ENCODE data around the gene SPC24.
"Not testable (repeated sequence)": the region's sequence is repeated elsewhere in the genome, so short reads cannot be mapped to it uniquely, and the experiment has no call there.

SPC24 gene

DNA sequence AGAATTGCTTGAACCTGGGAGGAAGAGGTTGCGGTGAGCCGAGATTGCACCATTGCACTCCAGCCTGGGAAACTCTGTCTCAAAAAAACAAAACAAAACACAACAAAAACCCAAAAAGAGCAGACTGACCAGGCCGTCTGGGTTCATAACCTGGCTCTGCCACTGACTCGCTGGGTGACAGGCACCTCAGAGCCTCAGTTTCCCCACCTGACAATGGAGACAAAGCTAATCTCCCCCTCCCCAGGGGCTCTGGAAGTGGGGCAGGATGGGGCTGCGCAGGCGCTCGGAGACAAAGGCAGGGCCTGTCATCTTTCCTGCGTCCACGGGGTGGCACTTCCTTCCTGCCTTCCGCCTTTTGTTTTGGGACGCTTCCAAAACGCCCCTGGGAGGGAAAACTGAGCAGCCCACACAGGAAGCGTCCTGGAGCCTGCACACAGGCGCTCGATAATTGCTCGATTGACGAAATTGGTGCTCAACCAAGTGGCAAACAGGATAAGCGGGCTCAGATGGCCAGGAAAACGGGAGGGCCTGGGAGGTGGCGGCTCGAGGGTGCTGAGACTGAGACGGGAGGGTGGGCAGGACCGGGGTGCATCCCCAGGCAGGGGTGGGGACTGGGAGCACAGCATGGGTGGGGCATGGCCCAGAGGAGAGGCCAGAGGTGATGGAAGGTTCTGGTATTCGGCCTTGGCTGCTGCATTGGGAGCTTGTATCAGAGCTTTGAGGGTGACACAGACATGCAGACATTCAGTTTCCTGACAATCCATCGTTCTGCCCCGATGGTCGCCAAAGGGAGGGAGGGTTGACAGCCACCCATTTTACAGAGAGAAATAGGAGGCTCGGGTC, 17.8 kb downstream of the SPC24 start:
- in situ Hi-C loops (cut with MboI; ENCODE audit: low pct_unique_long_range_greater_than_20kb, low sequenced_read_pairs) = no loop called here
- DNase-seq = peak; percentile 81

DNA sequence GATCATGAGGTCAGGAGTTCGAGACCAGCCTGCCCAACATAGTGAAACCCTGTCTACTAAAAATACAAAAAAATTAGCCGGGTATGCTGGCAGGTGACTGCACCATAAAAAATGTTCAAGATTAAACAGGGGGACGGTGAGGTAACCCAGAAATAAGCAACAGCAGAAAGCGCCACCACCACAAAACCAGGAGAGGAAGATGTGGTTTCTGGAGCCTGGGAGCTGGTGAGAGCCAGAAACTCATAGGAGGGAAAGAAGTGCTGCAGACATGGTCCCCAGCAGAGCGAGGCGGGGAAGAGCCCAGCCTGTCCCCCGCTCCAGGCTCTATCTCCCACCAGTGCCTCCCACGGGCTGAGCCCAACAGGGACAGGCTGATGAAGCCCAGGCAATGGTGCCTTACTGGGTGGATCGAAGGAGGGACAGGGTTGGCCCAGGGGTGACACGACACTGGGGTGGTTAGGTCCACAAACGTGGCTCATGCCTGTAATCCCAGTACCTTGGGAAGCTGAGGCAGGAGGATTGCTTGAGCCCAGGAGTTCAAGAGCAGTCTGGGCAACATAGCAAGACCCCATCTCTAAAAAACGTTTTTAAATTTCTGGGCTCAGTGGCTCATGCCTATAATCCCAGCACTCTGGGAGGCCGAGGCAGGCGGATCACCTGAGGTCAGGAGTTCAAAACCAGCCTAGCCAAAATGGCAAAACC, 19.0 kb downstream of the SPC24 start:
- in situ Hi-C loops (cut with MboI; ENCODE audit: low pct_unique_long_range_greater_than_20kb, low sequenced_read_pairs) = no loop called here

DNA sequence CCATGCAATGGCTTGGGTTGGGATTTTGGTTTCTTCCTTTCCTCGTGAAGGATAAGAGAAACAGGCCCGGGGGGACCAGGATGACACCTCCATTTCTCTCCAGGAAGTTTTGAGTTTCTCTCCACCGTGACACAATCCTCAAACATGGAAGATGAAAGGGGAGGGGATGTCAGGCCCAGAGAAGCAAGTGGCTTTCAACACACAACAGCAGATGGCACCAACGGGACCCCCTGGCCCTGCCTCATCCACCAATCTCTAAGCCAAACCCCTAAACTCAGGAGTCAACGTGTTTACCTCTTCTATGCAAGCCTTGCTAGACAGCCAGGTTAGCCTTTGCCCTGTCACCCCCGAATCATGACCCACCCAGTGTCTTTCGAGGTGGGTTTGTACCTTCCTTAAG, 24.1 kb downstream of the SPC24 start:
- in situ Hi-C loops (cut with MboI; ENCODE audit: low pct_unique_long_range_greater_than_20kb, low sequenced_read_pairs) = no loop called here
- no peak for DNase-seq

More for the DNA sequence above, 19.0 kb downstream of the SPC24 start:
- no peak for DNase-seq

DNA sequence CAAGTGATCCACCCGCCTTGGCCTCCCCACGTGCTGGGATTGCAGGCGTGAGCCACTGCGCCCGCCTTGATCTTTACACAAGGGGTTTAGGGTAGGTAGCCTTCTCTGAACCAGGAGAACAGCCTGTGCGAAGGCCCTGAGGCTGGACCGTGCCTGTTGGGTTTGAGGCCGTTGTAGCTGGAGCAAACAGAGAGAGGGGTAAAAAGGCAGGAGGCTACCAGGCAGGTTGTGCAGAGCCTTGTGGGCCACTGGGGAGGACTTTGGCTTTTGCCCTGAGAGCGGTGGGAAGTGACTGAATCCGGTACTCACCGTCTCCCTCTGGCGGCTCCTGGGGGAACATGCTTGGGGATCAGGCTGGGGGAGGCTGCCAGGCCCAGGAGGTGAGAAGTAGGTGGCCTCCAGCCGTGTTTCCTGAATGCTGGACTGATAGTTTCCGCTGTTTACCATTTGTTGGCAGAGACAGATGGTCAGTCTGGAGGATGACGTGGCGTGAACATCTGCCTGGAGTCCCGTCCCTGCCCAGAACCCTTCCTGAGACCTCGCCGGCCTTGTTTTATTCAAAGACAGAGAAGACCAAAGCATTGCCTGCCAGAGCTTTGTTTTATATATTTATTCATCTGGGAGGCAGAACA, 24.6 kb downstream of the SPC24 start:
- in situ Hi-C loops (cut with MboI; ENCODE audit: low pct_unique_long_range_greater_than_20kb, low sequenced_read_pairs) = no loop called here
- DNase-seq = peak; percentile 85

DNA sequence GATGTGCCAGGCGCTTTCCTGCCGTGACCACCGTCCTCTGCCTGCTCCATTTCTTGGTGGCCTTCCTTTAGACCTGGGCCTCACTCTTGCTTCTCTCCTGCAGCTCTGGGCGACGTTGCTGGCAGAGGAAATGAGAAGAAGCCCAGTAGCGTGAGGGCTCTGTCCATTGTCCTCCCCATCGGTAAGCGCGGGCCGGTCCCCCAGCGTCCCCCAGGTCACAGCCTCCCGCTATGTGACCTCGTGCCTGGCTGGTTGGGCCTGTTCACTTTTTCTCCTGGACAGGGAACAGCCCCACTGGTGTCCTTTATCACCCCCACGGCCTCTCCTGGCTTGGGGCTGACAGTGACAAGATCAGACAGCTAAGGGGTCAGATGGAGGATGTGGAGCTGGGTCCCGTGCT, 27.7 kb downstream of the SPC24 start:
- DNase-seq = no peak
- in situ Hi-C loops (cut with MboI; ENCODE audit: low pct_unique_long_range_greater_than_20kb, low sequenced_read_pairs) = loop anchor here (10.0 kb wide), 1 partner anchor 93 kb away; no protein-coding TSS in a partner anchor

DNA sequence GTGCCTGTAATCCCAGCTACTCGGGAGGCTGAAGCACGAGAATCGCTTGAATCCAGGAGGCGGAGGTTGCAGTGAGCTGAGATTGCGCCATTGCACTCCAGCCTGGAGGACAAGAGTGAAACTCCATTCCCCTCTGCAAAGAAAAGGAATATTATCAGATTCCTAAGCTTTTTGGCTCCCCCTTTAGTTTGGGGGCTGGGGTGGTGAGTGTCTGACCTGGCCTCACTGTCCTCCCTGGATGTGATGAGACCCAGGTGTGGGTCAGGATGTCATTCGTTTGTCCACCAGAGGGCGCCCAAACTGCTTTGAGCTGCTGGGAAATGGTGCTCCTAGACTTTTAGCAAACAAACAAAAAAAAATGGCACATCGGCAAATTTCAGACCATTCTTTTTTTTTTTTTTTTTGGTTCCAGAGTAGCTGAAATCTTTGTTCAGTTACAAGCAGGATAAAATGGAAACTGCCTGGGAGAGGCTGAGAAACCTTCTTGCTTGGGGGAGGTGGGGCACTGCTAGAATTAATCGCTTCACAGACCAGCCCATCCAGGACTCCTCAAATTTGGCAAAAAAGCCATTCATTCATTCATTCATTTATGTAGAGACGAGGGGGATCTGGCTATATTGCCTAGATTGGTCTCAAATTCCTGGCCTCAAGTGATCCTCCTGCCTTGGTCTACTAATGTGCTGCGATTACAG, 29.4 kb downstream of the SPC24 start:
- peak; percentile 82 for DNase-seq
- in situ Hi-C loops (cut with MboI; ENCODE audit: low pct_unique_long_range_greater_than_20kb, low sequenced_read_pairs) = loop anchor here (10.0 kb wide), 1 partner anchor 91 kb away; no protein-coding TSS in a partner anchor

DNA sequence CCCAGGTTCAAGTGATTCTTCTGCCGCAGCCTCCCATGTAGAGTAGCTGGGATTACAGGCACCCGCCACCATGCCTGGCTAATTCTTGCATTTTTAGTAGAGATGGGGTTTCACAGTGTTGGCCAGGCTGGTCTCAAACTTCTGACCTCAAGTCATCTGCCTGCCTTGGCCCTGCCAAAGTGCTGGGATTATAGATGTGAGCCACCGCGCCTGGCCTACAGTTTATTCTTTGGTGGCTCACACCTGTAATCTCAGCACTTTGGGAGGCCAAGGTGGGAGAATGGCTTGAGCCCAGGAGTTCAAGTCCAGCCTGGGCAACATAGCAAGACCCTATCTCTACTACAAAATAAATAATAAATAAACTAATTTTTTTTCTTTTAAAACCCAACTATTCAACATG, 31.4 kb downstream of the SPC24 start:
- not testable (repeated sequence) for DNase-seq
- in situ Hi-C loops (cut with MboI; ENCODE audit: low pct_unique_long_range_greater_than_20kb, low sequenced_read_pairs) = loop anchor here (10.0 kb wide), 1 partner anchor 89 kb away; no protein-coding TSS in a partner anchor

DNA sequence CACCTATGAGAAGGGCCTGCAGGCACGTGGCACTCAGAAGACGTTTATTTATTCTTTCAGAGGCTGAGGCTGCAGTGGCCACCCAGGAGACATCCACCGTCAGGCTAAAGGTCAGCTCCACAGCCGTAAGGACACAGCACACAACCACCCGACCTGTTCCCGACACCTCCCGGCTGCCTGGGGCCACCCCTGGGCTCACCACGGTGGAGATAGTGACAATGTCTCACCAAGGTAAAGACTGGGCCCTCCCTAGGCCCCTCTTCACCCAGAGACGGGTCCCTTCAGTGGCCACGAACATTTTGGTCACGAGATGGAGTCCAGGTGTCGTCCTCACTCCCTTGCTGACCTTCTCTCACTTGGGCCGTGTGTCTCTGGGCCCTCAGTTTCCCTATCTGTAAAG, 32.5 kb downstream of the SPC24 start:
- in situ Hi-C loops (cut with MboI; ENCODE audit: low pct_unique_long_range_greater_than_20kb, low sequenced_read_pairs) = loop anchor here (10.0 kb wide), 1 partner anchor 88 kb away; no protein-coding TSS in a partner anchor
- no peak for DNase-seq

DNA sequence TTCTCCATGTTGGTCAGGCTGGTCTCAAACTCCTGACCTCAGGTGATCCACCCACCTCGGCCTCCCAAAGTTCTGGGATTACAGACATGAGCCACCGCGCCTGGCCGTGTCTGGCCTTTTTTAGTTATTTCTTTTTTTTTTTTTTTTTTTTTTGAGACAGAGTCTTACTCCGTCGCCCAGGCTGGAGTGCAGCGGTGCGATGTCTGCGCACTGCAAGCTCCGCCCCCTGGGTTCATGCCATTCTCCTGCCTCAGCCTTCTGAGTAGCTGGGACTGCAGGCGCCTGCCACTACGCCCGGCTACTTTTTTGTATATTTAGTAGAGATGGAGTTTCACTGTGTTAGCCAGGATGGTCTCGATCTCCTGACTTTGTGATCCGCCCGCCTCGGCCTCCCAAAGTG, 33.6 kb downstream of the SPC24 start:
- in situ Hi-C loops (cut with MboI; ENCODE audit: low pct_unique_long_range_greater_than_20kb, low sequenced_read_pairs) = loop anchor here (10.0 kb wide), 1 partner anchor 87 kb away; no protein-coding TSS in a partner anchor

DNA sequence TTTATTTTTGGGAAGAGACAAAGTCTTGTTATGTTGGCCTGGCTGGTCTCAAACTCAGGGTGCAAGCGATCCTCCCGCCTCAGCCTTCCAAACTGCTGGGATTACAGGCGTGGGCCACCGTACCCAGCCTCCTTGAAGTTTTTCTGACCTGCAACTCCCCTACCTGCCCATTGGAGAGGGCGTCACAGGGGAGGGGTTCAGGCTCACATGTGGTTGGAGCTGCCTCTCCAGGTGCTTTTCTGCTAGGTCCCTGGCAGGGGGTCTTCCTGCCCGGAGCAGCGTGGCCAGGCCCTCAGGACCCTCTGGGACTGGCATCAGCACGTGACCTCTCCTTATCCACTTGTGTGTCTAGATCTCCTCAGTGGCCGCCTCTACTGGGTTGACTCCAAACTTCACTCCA, 39.1 kb downstream of the SPC24 start:
- in situ Hi-C loops (cut with MboI; ENCODE audit: low pct_unique_long_range_greater_than_20kb, low sequenced_read_pairs) = no loop called here
- DNase-seq = no peak

More for the DNA sequence above, 33.6 kb downstream of the SPC24 start:
- not testable (repeated sequence) for DNase-seq

DNA sequence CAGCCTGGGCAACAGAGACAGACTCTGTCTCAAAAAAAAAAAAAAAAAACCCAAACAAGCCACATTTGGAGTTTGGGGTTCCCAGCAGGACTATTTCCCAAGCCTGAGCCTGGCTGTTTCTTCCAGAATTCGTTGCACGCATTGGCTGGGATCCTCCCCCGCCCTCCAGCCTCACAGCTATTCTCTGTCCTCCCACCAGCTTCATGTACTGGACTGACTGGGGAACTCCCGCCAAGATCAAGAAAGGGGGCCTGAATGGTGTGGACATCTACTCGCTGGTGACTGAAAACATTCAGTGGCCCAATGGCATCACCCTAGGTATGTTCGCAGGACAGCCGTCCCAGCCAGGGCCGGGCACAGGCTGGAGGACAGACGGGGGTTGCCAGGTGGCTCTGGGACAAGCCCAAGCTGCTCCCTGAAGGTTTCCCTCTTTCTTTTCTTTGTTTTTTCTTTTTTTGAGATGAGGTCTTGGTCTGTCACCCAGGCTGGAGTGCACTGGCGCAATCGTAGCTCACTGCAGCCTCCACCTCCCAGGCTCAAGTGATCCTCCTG, 39.6 kb downstream of the SPC24 start:
- DNase-seq = no peak
- in situ Hi-C loops (cut with MboI; ENCODE audit: low pct_unique_long_range_greater_than_20kb, low sequenced_read_pairs) = no loop called here

DNA sequence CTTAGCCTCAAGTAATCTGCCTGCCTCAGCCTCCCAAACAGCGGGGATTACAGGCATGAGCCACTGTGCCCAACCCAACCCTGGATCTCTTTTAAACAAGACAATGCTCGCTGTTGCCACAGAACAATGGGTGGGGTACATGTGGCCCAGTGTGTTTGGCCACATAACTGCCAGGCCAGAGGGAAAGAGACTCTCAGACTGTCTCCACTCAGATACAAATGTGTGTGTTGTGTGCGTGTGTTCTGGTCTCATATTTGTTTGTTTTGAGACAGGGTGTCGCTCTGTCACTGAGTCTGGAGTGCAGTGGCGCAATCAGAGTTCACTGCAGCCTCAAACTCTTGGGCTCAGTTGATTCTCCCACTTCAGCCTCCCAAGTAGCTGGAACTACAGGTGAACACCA, 40.5 kb downstream of the SPC24 start:
- no peak for DNase-seq
- in situ Hi-C loops (cut with MboI; ENCODE audit: low pct_unique_long_range_greater_than_20kb, low sequenced_read_pairs) = no loop called here

DNA sequence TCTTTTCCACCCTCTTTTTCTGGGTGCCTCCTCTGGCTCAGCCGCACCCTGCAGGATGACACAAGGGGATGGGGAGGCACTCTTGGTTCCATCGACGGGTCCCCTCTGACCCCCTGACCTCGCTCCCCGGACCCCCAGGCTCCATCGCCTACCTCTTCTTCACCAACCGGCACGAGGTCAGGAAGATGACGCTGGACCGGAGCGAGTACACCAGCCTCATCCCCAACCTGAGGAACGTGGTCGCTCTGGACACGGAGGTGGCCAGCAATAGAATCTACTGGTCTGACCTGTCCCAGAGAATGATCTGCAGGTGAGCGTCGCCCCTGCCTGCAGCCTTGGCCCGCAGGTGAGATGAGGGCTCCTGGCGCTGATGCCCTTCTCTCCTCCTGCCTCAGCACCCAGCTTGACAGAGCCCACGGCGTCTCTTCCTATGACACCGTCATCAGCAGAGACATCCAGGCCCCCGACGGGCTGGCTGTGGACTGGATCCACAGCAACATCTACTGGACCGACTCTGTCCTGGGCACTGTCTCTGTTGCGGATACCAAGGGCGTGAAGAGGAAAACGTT, 42.4 kb downstream of the SPC24 start:
- DNase-seq = no peak
- in situ Hi-C loops (cut with MboI; ENCODE audit: low pct_unique_long_range_greater_than_20kb, low sequenced_read_pairs) = no loop called here

DNA sequence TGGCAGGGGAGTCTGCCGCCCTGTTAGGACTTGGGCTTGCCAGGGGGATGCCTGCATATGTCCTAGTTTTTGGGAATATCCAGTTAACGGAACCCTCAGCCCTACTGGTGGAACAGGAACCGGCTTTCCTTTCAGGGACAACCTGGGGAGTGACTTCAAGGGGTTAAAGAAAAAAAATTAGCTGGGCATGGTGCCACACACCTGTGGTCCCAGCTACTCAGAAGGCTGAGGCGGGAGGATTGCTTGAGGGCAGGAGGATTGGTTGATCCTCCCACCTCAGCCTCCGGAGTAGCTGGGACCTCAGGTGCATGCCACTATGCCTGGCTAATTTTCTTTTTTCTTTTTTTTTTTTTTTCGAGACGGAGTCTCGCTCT, 43.8 kb downstream of the SPC24 start:
- DNase-seq = no peak
- in situ Hi-C loops (cut with MboI; ENCODE audit: low pct_unique_long_range_greater_than_20kb, low sequenced_read_pairs) = no loop called here

DNA sequence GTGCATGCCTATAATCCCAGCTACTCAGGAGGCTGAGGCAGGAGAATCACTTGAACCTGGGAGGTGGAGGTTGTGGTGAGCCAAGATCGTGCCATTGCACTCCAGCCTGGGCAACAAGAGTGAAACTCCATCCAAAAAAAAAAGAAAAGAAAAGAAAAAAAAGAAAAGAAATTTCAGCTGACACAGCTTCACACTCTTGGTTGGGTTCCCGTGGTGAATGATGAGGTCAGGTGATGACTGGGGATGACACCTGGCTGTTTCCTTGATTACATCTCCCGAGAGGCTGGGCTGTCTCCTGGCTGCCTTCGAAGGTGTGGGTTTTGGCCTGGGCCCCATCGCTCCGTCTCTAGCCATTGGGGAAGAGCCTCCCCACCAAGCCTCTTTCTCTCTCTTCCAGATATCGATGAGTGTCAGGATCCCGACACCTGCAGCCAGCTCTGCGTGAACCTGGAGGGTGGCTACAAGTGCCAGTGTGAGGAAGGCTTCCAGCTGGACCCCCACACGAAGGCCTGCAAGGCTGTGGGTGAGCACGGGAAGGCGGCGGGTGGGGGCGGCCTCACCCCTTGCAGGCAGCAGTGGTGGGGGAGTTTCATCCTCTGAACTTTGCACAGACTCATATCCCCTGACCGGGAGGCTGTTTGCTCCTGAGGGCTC, 44.3 kb downstream of the SPC24 start:
- no peak for DNase-seq
- in situ Hi-C loops (cut with MboI; ENCODE audit: low pct_unique_long_range_greater_than_20kb, low sequenced_read_pairs) = no loop called here

DNA sequence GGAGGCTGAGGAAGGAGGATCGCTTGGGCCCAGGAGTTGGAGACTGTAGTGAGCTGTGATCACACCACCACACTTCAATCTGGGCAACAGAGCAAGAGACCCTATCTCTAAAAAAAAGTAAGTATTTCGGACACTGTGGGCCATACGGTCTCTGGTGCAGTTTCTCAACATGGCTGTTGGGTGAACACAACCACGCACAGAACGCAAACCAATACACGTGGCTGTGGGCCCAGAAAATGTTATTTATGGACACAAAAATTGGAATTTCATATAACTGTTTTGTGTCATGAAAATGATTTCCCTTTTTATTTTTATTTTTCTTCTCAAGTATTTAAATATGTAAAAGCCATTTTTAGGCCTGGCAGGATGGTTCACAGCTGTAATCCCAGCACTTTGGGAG, 46.8 kb downstream of the SPC24 start:
- in situ Hi-C loops (cut with MboI; ENCODE audit: low pct_unique_long_range_greater_than_20kb, low sequenced_read_pairs) = no loop called here
- no peak for DNase-seq

DNA sequence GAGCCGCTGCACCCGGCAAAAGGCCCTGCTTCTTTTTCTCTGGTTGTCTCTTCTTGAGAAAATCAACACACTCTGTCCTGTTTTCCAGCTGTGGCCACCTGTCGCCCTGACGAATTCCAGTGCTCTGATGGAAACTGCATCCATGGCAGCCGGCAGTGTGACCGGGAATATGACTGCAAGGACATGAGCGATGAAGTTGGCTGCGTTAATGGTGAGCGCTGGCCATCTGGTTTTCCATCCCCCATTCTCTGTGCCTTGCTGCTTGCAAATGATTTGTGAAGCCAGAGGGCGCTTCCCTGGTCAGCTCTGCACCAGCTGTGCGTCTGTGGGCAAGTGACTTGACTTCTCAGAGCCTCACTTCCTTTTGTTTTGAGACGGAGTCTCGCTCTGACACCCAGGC, 49.1 kb downstream of the SPC24 start:
- in situ Hi-C loops (cut with MboI; ENCODE audit: low pct_unique_long_range_greater_than_20kb, low sequenced_read_pairs) = no loop called here
- DNase-seq = no peak

DNA sequence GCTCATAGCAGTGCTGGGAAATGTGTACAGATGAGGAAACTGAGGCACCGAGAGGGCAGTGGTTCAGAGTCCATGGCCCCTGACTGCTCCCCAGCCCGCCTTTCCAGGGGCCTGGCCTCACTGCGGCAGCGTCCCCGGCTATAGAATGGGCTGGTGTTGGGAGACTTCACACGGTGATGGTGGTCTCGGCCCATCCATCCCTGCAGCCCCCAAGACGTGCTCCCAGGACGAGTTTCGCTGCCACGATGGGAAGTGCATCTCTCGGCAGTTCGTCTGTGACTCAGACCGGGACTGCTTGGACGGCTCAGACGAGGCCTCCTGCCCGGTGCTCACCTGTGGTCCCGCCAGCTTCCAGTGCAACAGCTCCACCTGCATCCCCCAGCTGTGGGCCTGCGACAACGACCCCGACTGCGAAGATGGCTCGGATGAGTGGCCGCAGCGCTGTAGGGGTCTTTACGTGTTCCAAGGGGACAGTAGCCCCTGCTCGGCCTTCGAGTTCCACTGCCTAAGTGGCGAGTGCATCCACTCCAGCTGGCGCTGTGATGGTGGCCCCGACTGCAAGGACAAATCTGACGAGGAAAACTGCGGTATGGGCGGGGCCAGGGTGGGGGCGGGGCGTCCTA, 50.5 kb downstream of the SPC24 start:
- DNase-seq = no peak
- in situ Hi-C loops (cut with MboI; ENCODE audit: low pct_unique_long_range_greater_than_20kb, low sequenced_read_pairs) = no loop called here

All from KBM-7 (cell line).